K562 (cell line): ENCODE data around the gene AKT1. TPM values are rescaled to one million over a fixed set of nuclear protein-coding genes. Genes with fewer than 3 reads are reported as not detected.

ENCODE experiments used
- ATAC-seq: fragments of 200-7000 bp; cut with Tn5 transposase; 3 replicates; pipeline ENCODE4 v1.9.1; 2020; ENCODE audit warnings: moderate library complexity
- BruUV-seq: library from RNA; stranded (reverse); fragments of 400-500 nt; replicated peaks from 2 replicates; lab custom pipeline; 2021; lab: Mats Ljungman, UMichigan
- CTCF ChIA-PET: fragments of 300-600 bp; formaldehyde crosslinking; extraction: SDS; loops from one replicate; lab custom pipeline; 2021; ENCODE audit warnings: low intra/inter-chr PET ratio; lab: Yijun Ruan, JAX
- POLR2A ChIA-PET: fragments of 300-600, 350-650 bp; sonication (Branson Sonifier 250); formaldehyde crosslinking; extraction: SDS; loops from one replicate; lab custom pipeline; 2021; ENCODE audit warnings: antibody characterized with exemption, inconsistent platforms; lab: Yijun Ruan, JAX
- DNase-seq, 4 experiments: peaks; one replicate each; pipeline versions ENCODE4 v3.0.0 to v3.0.0-alpha.2; 2011 to 2018; ENCODE audit warnings: low spot score in 3 of 4, mixed read lengths in 3 of 4; ENCODE audit errors: extremely low read depth in 1 of 4
- FAIRE-seq: peaks from 2 replicates; lab custom pipeline; 2011; peaks lifted over from hg19 to GRCh38; lab: Jason Lieb, UNC
- H2AFZ ChIP-seq: 2 replicates; pipeline ENCODE4 v1.6.0; 2011; ENCODE audit warnings: low read depth, low read length, control low read depth, inconsistent platforms
- H3K27ac ChIP-seq: fragments of 200-600 bp; 3 replicates; pipeline ENCODE4 v1.8.0; 2011; ENCODE audit warnings: low read depth, mild to moderate bottlenecking, control low read depth, inconsistent platforms, low read length, moderate library complexity, mixed read lengths; ENCODE audit errors: extremely low read depth
- H3K27me3 ChIP-seq, 2 experiments: fragments of 300-600 bp in 1 of 2; 2 replicates in 1 of 2; 3 replicates in 1 of 2; pipeline versions ENCODE4 v1.6.0 to v1.8.0; 2011; ENCODE audit warnings: inconsistent platforms in 2 of 2, low read length in 2 of 2, mild to moderate bottlenecking in 1 of 2, mixed read lengths in 1 of 2, moderate library complexity in 1 of 2; ENCODE audit not compliant: control insufficient read depth in 2 of 2, insufficient read depth in 2 of 2
- H3K36me3 ChIP-seq: fragments of 300-600 bp; 3 replicates; pipeline ENCODE4 v1.8.0; 2011; ENCODE audit warnings: mild to moderate bottlenecking, low read length, inconsistent platforms; ENCODE audit not compliant: control insufficient read depth, insufficient read depth
- H3K4me1 ChIP-seq, 2 experiments: fragments of 200-600 bp in 1 of 2; replicated peaks in 1 of 2; 2 replicates in 1 of 2; 3 replicates in 1 of 2; pipeline versions ENCODE4 v1.5.1 to v1.8.0; 2011; ENCODE audit warnings: inconsistent platforms in 2 of 2, low read length in 2 of 2, mild to moderate bottlenecking in 1 of 2, mixed read lengths in 1 of 2, moderate library complexity in 1 of 2; ENCODE audit not compliant: control insufficient read depth in 2 of 2, insufficient read depth in 2 of 2
- H3K4me2 ChIP-seq: 2 replicates; pipeline ENCODE4 v1.6.1; 2011; ENCODE audit warnings: low read length, control low read depth, inconsistent platforms, mixed read lengths; ENCODE audit not compliant: insufficient read depth
- H3K4me3 ChIP-seq: fragments of 200-600 bp; sonication (generic), shearing (Covaris generic); 2 replicates; pipeline ENCODE4 v1.5.1; 2016; ENCODE audit warnings: control low read depth, inconsistent platforms
- H3K79me2 ChIP-seq: fragments of 200-600 bp; 3 replicates; pipeline ENCODE4 v1.8.0; 2011; ENCODE audit warnings: low read length, inconsistent platforms; ENCODE audit not compliant: control insufficient read depth, insufficient read depth
- H3K9ac ChIP-seq, 2 experiments: 2 replicates each; pipeline versions ENCODE4 v1.6.0 to v1.6.1; 2011; ENCODE audit warnings: low read depth in 2 of 2, low read length in 2 of 2, control low read depth in 1 of 2, inconsistent platforms in 1 of 2, mild to moderate bottlenecking in 1 of 2, mixed read lengths in 1 of 2; ENCODE audit not compliant: insufficient read depth in 1 of 2
- H3K9me1 ChIP-seq: one replicate; pipeline ENCODE4 v1.6.0; 2011; ENCODE audit warnings: inconsistent platforms, mild to moderate bottlenecking, low read length, moderate library complexity; ENCODE audit not compliant: control insufficient read depth, insufficient read depth
- H3K9me3 ChIP-seq: replicated peaks from 2 replicates; pipeline ENCODE4 v1.5.1; 2011; ENCODE audit warnings: low read depth, low read length, inconsistent platforms; ENCODE audit not compliant: control insufficient read depth, insufficient read depth
- H4K20me1 ChIP-seq: replicated peaks from 2 replicates; pipeline ENCODE4 v1.6.1; 2011; ENCODE audit warnings: low read length, inconsistent platforms, mixed read lengths; ENCODE audit not compliant: control insufficient read depth, insufficient read depth
- BCOR ChIP-seq: fragments of 450-650 bp; IDR thresholded peaks from 2 replicates; pipeline ENCODE4 v1.6.1; 2016
- FIP1L1 ChIP-seq: fragments of 200-400 bp; formaldehyde crosslinking; IDR thresholded peaks from 2 replicates; pipeline ENCODE4 v1.6.1; 2018; ENCODE audit warnings: mild to moderate bottlenecking, low read depth, low read length; ENCODE audit not compliant: poor library complexity, severe bottlenecking
- HNRNPUL1 ChIP-seq: fragments of 200-400 bp; formaldehyde crosslinking; IDR thresholded peaks from 2 replicates; pipeline ENCODE4 v1.6.1; 2017; ENCODE audit warnings: low read length
- MCM5 ChIP-seq: fragments of 450-650 bp; IDR thresholded peaks from 2 replicates; pipeline ENCODE4 v1.6.1; 2016; ENCODE audit warnings: low read depth
- THRAP3 ChIP-seq: fragments of 450-650 bp; IDR thresholded peaks from 2 replicates; pipeline ENCODE4 v1.6.1; 2016; ENCODE audit warnings: mild to moderate bottlenecking, inconsistent platforms, borderline replicate concordance
- WGBS: fragments of 100-300 bp; shearing (Covaris generic); methylation state at CpG from one replicate; pipeline ENCODE4 v1.1.6; 2016; ENCODE audit warnings: low coverage, mixed read lengths; ENCODE audit not compliant: insufficient coverage; ENCODE audit errors: missing lambda C conversion rate; 5-methylcytosine and 5-hydroxymethylcytosine counted together
- in situ Hi-C: fragments of 300-500 bp; cut with MboI; formaldehyde crosslinking; loops from 4 replicates; pipeline ENCODE4 v1.15.0; 2018; ENCODE audit warnings: inconsistent platforms, mixed read lengths
- intact Hi-C: fragments of 100-400 bp; cut with micrococcal nuclease; formaldehyde crosslinking; loops from 2 replicates; pipeline ENCODE4 v1.14.2; 2022
- polyA plus RNA-seq, 8 experiments: library from polyadenylated mRNA; depleted of rRNA in 4 of 8; stranded (reverse) in 5 of 8; unstranded in 3 of 8; fragments of >200 nt; fragmentation: Nextera tagmentation in 2 of 8; fragmentation: Illumina TruSeq in 1 of 8; extraction: Ambion mirVana in 2 of 8; extraction: Trizol in 1 of 8; gene quantifications; 2 replicates each; pipeline versions ENCODE4 v1.2.1 to v1.2.3, GENCODE V29; 2011 to 2014; ENCODE audit warnings: inconsistent platforms in 1 of 8, missing spikeins in 1 of 8
- total RNA-seq, 7 experiments: library from RNA; depleted of rRNA in 6 of 7; stranded (reverse); fragments of >200 nt in 6 of 7; fragmentation: Illumina TruSeq in 2 of 7; extraction: Trizol in 2 of 7; gene quantifications; 2 replicates each; pipeline versions ENCODE4 v1.2.1 to v1.2.3, GENCODE V29; 2011 to 2021; ENCODE audit warnings: low replicate concordance in 1 of 7
- TF ChIP-seq, protein P1 (sequence below): fragments of 450-650 bp; IDR thresholded peaks from 2 replicates; pipeline ENCODE4 v1.6.1; 2016; ENCODE audit warnings: antibody characterized with exemption

Gene AKT1
- total and polyA plus RNA-seq, 9 of the 15 experiments (the other 6 are each of a cell fraction or from before 2014, with no cell fraction given): 0.49 to 132 (median 75.1) TPM

DNA sequence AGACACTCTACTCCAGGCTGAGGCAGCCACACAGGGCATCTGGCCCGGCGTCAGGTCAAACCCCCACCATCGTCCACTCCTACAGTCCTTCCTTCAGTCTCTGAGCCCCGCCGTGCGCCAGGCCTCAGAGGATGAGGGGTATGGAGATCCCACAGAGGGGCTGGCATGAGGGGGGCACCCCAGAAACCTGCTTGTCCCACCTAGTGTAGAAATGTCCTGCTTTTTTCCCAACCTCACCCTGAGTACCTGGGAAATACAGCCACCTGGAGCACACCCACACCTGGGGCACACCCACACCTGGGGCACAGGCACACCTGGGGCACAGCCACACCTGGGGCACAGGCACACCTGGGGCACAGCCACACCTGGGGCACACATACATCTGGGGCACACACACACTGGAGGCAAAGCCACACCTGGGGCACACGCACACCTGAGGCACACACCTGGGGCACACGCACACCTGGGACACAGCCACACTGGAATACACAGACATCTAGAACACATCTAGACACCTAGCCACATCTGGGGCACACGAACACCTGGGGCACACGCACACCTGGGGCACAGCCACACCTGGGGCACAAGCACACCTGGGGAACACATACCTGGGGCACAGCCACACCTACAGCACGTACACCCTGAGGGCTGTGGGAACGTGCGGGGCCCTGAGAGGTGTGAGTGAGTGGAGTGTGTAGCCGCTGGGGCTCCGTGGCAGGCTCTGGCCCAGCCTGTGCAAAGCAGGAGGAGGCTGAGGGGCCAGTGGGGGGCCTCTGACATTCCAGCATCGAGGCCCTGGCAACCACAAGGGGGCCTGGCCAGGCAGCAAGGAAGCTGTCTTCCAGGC is 18.4 kb downstream of the AKT1 start (continued):
- TF ChIP-seq, protein P1, sequence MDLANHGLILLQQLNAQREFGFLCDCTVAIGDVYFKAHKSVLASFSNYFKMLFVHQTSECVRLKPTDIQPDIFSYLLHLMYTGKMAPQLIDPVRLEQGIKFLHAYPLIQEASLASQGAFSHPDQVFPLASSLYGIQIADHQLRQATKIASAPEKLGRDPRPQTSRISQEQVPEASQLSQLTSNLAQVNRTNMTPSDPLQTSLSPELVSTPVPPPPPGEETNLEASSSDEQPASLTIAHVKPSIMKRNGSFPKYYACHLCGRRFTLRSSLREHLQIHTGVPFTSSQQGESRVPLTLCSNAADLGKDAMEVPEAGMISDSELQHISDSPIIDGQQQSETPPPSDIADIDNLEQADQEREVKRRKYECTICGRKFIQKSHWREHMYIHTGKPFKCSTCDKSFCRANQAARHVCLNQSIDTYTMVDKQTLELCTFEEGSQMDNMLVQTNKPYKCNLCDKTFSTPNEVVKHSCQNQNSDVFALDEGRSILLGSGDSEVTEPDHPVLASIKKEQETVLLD: no peak
- TF ChIP-seq, all 486 proteins: peak for 5

DNA sequence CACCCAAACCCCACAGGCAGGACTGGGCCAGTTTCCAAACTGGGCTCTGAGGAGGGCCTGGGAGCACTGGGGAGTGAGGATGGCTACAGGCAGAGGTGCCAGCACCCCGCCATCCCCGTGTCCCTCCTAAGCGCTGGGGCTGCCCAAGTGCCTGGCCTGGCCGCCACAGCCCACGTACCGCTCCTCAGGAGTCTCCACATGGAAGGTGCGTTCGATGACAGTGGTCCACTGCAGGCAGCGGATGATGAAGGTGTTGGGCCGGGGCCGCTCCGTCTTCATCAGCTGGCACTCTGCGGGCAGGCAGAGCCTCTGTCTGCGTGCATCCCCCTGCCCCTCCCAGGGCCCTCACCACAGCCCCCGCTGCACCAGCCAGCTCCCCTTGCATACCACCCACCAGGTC is 19.1 kb downstream of the AKT1 start:
- no peak for ATAC-seq
- no peak overlapping the region for H3K27ac ChIP-seq
- H3K9ac ChIP-seq: peak overlapping the region in 1 of 2 experiments; percentile 45; a peak in 1 of 4 replicates
- peaks cover under 1% of the 10 kb centered on the region; the same call in 1 of the 2 replicates for H3K9me3 ChIP-seq
- peaks cover 0 to 50% of the 10 kb centered on the region in 2 experiments; a peak in 2 of 5 replicates for H3K4me1 ChIP-seq
- no peaks in the 10 kb centered on the region for H4K20me1 ChIP-seq
- no peak for FAIRE-seq
- H3K9me1 ChIP-seq: no peaks in the 10 kb centered on the region
- TF ChIP-seq HNRNPUL1: no peak
- no peak for TF ChIP-seq MCM5
- 0 out of 2 replicates have a peak, but pooled peaks have one; percentile 7 for TF ChIP-seq BCOR
- TF ChIP-seq THRAP3: no peak
- no peak for TF ChIP-seq FIP1L1
- no peak overlapping the region for H3K4me2 ChIP-seq
- 90% methylated on average over 10 of the region's 15 CpGs for WGBS
- ChIA-PET CTCF (no interaction called here), POLR2A (no interaction called here)
- no peak overlapping the region for H3K4me3 ChIP-seq
- in situ Hi-C loops: no loop called here
- no peaks in the 10 kb centered on the region for H3K79me2 ChIP-seq
- no TSS peak for BruUV-seq
- peaks cover 69% of the 10 kb centered on the region; the same call in 1 of the 3 replicates for H3K36me3 ChIP-seq
- H2AFZ ChIP-seq: no peak overlapping the region
- DNase-seq: no peak
- no peaks in the 10 kb centered on the region for H3K27me3 ChIP-seq
- intact Hi-C loops: no loop called here
